GM12878 (cell line): Measurements from ENCODE around the gene RTP1. TPM values are rescaled to one million over a fixed set of nuclear protein-coding genes. Genes with fewer than 3 reads are reported as not detected.

Experiments
- ATAC-seq: fragments of 200-7000 bp; cut with Tn5 transposase; 3 replicates; pipeline ENCODE4 v1.9.1; 2020; ENCODE audit warnings: mild to moderate bottlenecking, moderate library complexity
- BruUV-seq: library from RNA; stranded (reverse); fragments of 400-500 nt; replicated peaks from 2 replicates; lab custom pipeline; 2021; lab: Mats Ljungman, UMichigan
- CTCF ChIA-PET: fragments of 300-600 bp; sonication (Branson Sonifier 250); formaldehyde crosslinking; extraction: SDS; loops from one replicate; lab custom pipeline; 2021; ENCODE audit warnings: inconsistent platforms; lab: Yijun Ruan, JAX
- POLR2A ChIA-PET: fragments of 350-600 bp; formaldehyde crosslinking; extraction: SDS; loops from one replicate; lab custom pipeline; 2021; ENCODE audit warnings: inconsistent platforms; lab: Charles Lee
- RAD21 ChIA-PET: fragments of 300-600 bp; sonication (Branson Sonifier 250); formaldehyde crosslinking; loops from one replicate; lab custom pipeline; 2023; ENCODE audit warnings: antibody characterized with exemption; ENCODE audit not compliant: unreplicated experiment; lab: Charles Lee
- SMC1A ChIA-PET: fragments of 300-600 bp; sonication (Branson Sonifier 250); formaldehyde crosslinking; loops from one replicate; lab custom pipeline; 2023; ENCODE audit not compliant: unreplicated experiment, uncharacterized antibody; lab: Charles Lee
- DNase-seq: peaks from one replicate; pipeline ENCODE4 v3.0.0-alpha.2; 2011; ENCODE audit warnings: low read depth, low spot score
- FAIRE-seq: peaks from 3 replicates; lab custom pipeline; 2011; peaks lifted over from hg19 to GRCh38; lab: Jason Lieb, UNC
- H2AFZ ChIP-seq: 2 replicates; pipeline ENCODE4 v1.6.0; 2011; ENCODE audit warnings: low read depth, low read length, control low read depth; ENCODE audit not compliant: control insufficient read depth
- H3K27ac ChIP-seq: 2 replicates; pipeline ENCODE4 v1.5.1; 2011; ENCODE audit warnings: control low read depth; ENCODE audit not compliant: control insufficient read depth, insufficient read depth
- H3K27me3 ChIP-seq, 2 experiments: replicated peaks in 1 of 2; 2 replicates each; pipeline versions ENCODE4 v1.6.0 to v1.6.1; 2011; ENCODE audit warnings: low read length in 1 of 2; ENCODE audit not compliant: control insufficient read depth in 2 of 2, insufficient read depth in 2 of 2
- H3K36me3 ChIP-seq, 2 experiments: 2 replicates each; pipeline ENCODE4 v1.5.1; 2011; ENCODE audit warnings: low read length in 1 of 2; ENCODE audit not compliant: control insufficient read depth in 2 of 2, insufficient read depth in 2 of 2
- H3K4me1 ChIP-seq: 2 replicates; pipeline ENCODE4 v1.6.1; 2011; ENCODE audit warnings: mild to moderate bottlenecking, low read length, moderate library complexity, mixed read lengths; ENCODE audit not compliant: control insufficient read depth, insufficient read depth
- H3K4me2 ChIP-seq: 2 replicates; pipeline ENCODE4 v1.6.0; 2011; ENCODE audit warnings: control low read depth; ENCODE audit not compliant: control insufficient read depth, insufficient read depth
- H3K4me3 ChIP-seq: fragments of 200-600 bp; sonication (generic); 2 replicates; pipeline ENCODE4 v1.5.1; 2016
- H3K79me2 ChIP-seq: 2 replicates; pipeline ENCODE4 v1.6.0; 2011; ENCODE audit warnings: low read length; ENCODE audit not compliant: control insufficient read depth, insufficient read depth
- H3K9ac ChIP-seq: 2 replicates; pipeline ENCODE4 v1.8.0; 2011; ENCODE audit warnings: low read length, control low read depth, mixed read lengths; ENCODE audit not compliant: control insufficient read depth, insufficient read depth
- H3K9me3 ChIP-seq: replicated peaks from 3 replicates; pipeline ENCODE4 v1.5.1; 2011; ENCODE audit warnings: mild to moderate bottlenecking, low read length; ENCODE audit not compliant: control insufficient read depth, insufficient read depth
- H4K20me1 ChIP-seq: 2 replicates; pipeline ENCODE4 v1.6.0; 2011; ENCODE audit not compliant: control insufficient read depth, insufficient read depth
- HDGF ChIP-seq: fragments of 450-650 bp; IDR thresholded peaks from 2 replicates; pipeline ENCODE4 v1.6.1; 2016; ENCODE audit warnings: antibody characterized with exemption
- JUND ChIP-seq: IDR thresholded peaks from 2 replicates; pipeline ENCODE4 v1.6.1; 2012; ENCODE audit warnings: low read depth, mild to moderate bottlenecking, low read length, improper control_type of control experiment, moderate library complexity
- POLR2AphosphoS5 ChIP-seq: IDR thresholded peaks from 2 replicates; pipeline ENCODE4 v1.6.1; 2011; ENCODE audit warnings: mild to moderate bottlenecking, low read length, inconsistent platforms
- STAT3 ChIP-seq: IDR thresholded peaks from 2 replicates; pipeline ENCODE4 v1.6.1; 2011; ENCODE audit warnings: low read depth, low read length, improper control_type of control experiment
- TCF7 ChIP-seq: IDR thresholded peaks from 2 replicates; pipeline ENCODE4 v1.6.1; 2014; ENCODE audit warnings: antibody characterized with exemption, borderline replicate concordance
- ZNF207 ChIP-seq: fragments of 450-650 bp; IDR thresholded peaks from 2 replicates; pipeline ENCODE4 v1.6.1; 2014; ENCODE audit warnings: antibody characterized with exemption, mild to moderate bottlenecking, borderline replicate concordance
- ZNF384 ChIP-seq: IDR thresholded peaks from 2 replicates; pipeline ENCODE4 v1.6.1; 2012; ENCODE audit warnings: low read depth, mild to moderate bottlenecking, low read length, improper control_type of control experiment, borderline replicate concordance
- WGBS: methylation state at CpG from one replicate; pipeline ENCODE4 v1.1.6; 2016; ENCODE audit warnings: low lambda C conversion rate; ENCODE audit not compliant: insufficient replicate concordance, insufficient coverage; ENCODE audit errors: missing lambda C conversion rate; 5-methylcytosine and 5-hydroxymethylcytosine counted together
- in situ Hi-C: fragments of 300-500 bp; cut with MboI; formaldehyde crosslinking; loops from 9 replicates; pipeline ENCODE4 v1.14.3; 2018; ENCODE audit warnings: mixed read lengths
- intact Hi-C: fragments of 100-400 bp; cut with micrococcal nuclease; formaldehyde crosslinking; loops from one replicate; pipeline ENCODE4 v1.14.2; 2022; ENCODE audit not compliant: unreplicated experiment
- polyA plus RNA-seq, 11 experiments: library from polyadenylated mRNA; depleted of rRNA in 4 of 11; unstranded in 6 of 11; stranded (reverse) in 5 of 11; fragments of >200 nt; fragmentation: Nextera tagmentation in 4 of 11; fragmentation: Illumina TruSeq in 1 of 11; extraction: Ambion mirVana in 4 of 11; extraction: Trizol in 1 of 11; gene quantifications; 1 replicate in 1 of 11; 2 replicates in 10 of 11; pipeline versions ENCODE4 v1.2.1 to v1.2.3, GENCODE V29; 2011 to 2016; ENCODE audit warnings: inconsistent platforms in 2 of 11, missing spikeins in 2 of 11, low read depth in 1 of 11
- total RNA-seq, 4 experiments: library from RNA; depleted of rRNA in 3 of 4; stranded (reverse); fragments of >200 nt in 3 of 4; fragmentation: Illumina TruSeq in 1 of 4; extraction: Trizol in 1 of 4; gene quantifications; 2 replicates each; pipeline versions ENCODE4 v1.2.1 to v1.2.3, GENCODE V29; 2013 to 2021
- TF ChIP-seq, protein P1 (sequence below): fragments of 450-650 bp; IDR thresholded peaks from 2 replicates; pipeline ENCODE4 v1.6.1; 2018; ENCODE audit warnings: borderline replicate concordance, mild to moderate bottlenecking; ENCODE audit not compliant: partially characterized antibody
- TF ChIP-seq, protein P2 (sequence below), 3 experiments: IDR thresholded peaks in 2 of 3; conservative IDR thresholded peaks in 1 of 3; 2 replicates each; pipeline ENCODE4 v1.5.1; 2011; ENCODE audit warnings: low read depth in 3 of 3, low read length in 3 of 3, mild to moderate bottlenecking in 3 of 3, control low read depth in 2 of 3, moderate library complexity in 2 of 3, inconsistent platforms in 1 of 3, mixed read lengths in 1 of 3; ENCODE audit not compliant: control insufficient read depth in 2 of 3, insufficient read depth in 1 of 3; ENCODE audit errors: extremely low read depth in 1 of 3

The RTP1 gene
- total and polyA plus RNA-seq, 10 of the 15 experiments (the other 5 are each of a cell fraction or from before 2014, with no cell fraction given): not detected

DNA sequence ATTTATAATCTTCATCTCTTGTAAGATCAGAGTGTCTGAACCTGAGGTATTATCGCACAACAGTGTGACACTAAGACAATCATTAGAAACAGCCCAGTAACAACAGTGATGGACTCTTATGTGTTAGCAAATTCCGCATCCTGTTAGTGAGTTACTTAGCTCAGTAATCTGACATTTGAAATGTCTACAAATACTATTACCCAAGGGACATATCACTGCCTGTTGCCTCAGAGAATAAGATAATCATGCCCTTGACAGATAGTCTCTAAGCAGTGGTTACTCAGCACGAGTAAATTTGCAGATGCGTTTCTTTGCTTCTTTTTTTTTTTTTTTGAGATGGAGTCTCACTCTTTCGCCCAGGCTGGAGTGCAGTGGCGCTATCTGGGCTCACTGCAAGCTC lies 13.4 kb upstream of the RTP1 start:
- POLR2A ChIA-PET: no interaction called here
- intact Hi-C loops (no loop called here), in situ Hi-C loops (no loop called here)
- no peak overlapping the region for H3K4me3 ChIP-seq
- DNase-seq (no peak), ATAC-seq (no peak), FAIRE-seq (no peak)
- H2AFZ ChIP-seq: no peak overlapping the region
- CTCF ChIA-PET: no interaction called here
- no peaks in the 10 kb centered on the region; the same call in 2 of the 3 replicates for H3K9me3 ChIP-seq
- H3K27ac ChIP-seq: no peak overlapping the region
- H3K36me3 ChIP-seq: no peaks in the 10 kb centered on the region
- no peaks in the 10 kb centered on the region for H4K20me1 ChIP-seq
- no peaks in the 10 kb centered on the region for H3K79me2 ChIP-seq
- no peak overlapping the region for H3K4me2 ChIP-seq
- no peaks in the 10 kb centered on the region for H3K27me3 ChIP-seq
- TF ChIP-seq STAT3: no peak
- TF ChIP-seq TCF7: no peak
- no peak for TF ChIP-seq JUND
- TF ChIP-seq ZNF207: no peak
- TF ChIP-seq ZNF384: no peak
- TF ChIP-seq HDGF: no peak
- TF ChIP-seq, protein P1, sequence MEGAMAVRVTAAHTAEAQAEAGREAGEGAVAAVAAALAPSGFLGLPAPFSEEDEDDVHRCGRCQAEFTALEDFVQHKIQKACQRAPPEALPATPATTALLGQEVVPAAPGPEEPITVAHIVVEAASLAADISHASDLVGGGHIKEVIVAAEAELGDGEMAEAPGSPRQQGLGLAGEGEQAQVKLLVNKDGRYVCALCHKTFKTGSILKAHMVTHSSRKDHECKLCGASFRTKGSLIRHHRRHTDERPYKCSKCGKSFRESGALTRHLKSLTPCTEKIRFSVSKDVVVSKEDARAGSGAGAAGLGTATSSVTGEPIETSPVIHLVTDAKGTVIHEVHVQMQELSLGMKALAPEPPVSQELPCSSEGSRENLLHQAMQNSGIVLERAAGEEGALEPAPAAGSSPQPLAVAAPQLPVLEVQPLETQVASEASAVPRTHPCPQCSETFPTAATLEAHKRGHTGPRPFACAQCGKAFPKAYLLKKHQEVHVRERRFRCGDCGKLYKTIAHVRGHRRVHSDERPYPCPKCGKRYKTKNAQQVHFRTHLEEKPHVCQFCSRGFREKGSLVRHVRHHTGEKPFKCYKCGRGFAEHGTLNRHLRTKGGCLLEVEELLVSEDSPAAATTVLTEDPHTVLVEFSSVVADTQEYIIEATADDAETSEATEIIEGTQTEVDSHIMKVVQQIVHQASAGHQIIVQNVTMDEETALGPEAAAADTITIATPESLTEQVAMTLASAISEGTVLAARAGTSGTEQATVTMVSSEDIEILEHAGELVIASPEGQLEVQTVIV: no peak
- TF ChIP-seq, protein P2, sequence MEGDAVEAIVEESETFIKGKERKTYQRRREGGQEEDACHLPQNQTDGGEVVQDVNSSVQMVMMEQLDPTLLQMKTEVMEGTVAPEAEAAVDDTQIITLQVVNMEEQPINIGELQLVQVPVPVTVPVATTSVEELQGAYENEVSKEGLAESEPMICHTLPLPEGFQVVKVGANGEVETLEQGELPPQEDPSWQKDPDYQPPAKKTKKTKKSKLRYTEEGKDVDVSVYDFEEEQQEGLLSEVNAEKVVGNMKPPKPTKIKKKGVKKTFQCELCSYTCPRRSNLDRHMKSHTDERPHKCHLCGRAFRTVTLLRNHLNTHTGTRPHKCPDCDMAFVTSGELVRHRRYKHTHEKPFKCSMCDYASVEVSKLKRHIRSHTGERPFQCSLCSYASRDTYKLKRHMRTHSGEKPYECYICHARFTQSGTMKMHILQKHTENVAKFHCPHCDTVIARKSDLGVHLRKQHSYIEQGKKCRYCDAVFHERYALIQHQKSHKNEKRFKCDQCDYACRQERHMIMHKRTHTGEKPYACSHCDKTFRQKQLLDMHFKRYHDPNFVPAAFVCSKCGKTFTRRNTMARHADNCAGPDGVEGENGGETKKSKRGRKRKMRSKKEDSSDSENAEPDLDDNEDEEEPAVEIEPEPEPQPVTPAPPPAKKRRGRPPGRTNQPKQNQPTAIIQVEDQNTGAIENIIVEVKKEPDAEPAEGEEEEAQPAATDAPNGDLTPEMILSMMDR (IDR thresholded peaks at IDR 0.05 in 2 of 3, conservative IDR thresholded peaks at IDR 0.05 in 1 of 3; ENCODE audit: control insufficient read depth in 2 of 3, extremely low read depth in 1 of 3, insufficient read depth in 1 of 3, low read depth in 3 of 3, low read length in 3 of 3): no peak
- TF ChIP-seq POLR2AphosphoS5: no peak
- peaks cover 8% of the 10 kb centered on the region for H3K4me1 ChIP-seq
- RAD21 ChIA-PET: no interaction called here
- 74% methylated on average over 4 of the region's 6 CpGs for WGBS
- SMC1A ChIA-PET: interaction anchor here (1.0 kb wide), 1 partner anchor 19 kb away, joined by 3 read pairs; no protein-coding TSS in a partner anchor
- no TSS peak for BruUV-seq
- no peak overlapping the region for H3K9ac ChIP-seq
